ENCODE results near the gene MTPN.

The MTPN gene, protein sequence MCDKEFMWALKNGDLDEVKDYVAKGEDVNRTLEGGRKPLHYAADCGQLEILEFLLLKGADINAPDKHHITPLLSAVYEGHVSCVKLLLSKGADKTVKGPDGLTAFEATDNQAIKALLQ

GRCh38 chr7:135977007-135977741 is at the start of gene MTPN:
Gene MTPN (minus strand): TSS chr7:135977359. CDS start chr7:135977100, 259 bp downstream.
- DNase-seq (ENCODE audit: low read depth in 2 of 2, low spot score in 1 of 2), result peak; percentile 94 to 97

- no peak for DNase-seq (ENCODE audit: low read depth in 2 of 2, low spot score in 1 of 2)
Measured at GRCh38 chr7:136026209-136026608, 49.0 kb upstream of the MTPN start.

GRCh38 chr7:136023134-136023869 is 46.1 kb upstream of the MTPN start:
- DNase-seq (ENCODE audit: low read depth in 2 of 2, low spot score in 1 of 2), result no peak

GRCh38 chr7:136020556-136020955 is 43.4 kb upstream of the MTPN start:
- no peak for DNase-seq (ENCODE audit: low read depth in 2 of 2, low spot score in 1 of 2)

- DNase-seq (ENCODE audit: low read depth in 2 of 2, low spot score in 1 of 2), result no peak
Measured at GRCh38 chr7:136018104-136018503, 40.9 kb upstream of the MTPN start.

DNA sequence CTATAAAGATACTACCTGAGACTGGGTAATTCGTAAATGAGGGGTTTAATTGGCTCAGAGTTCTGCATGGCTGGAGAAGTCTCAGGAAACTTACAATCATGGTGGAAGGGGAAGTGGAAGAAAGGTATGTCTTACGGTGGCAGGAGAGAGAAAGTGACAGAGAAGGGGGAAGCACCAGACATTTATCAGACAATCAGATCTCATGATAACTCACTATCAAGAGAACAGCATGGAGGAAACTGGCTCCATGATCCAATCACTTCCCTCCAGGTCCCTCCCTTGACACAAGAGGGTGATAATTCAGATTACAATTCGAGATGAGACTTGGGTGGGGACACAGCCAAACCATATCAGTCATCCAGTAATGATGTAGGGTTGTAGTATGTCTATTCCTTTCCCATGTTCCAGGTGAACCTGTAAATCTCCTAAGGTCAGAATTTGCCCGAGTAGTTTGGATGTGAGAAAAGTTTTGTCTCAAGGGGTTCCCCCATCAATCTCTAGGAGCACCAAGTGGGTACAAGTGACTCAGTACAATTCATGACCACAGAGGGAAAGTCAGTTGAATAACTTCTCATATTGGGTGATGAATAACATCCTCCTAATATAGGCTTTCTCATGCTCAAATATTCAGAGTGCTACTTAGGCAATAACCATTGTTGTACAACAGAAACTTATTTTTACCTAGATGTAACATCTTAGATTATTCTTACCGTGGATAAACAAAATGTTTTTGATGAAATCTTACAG is 39.7 kb upstream of the MTPN start:
- DNase-seq (ENCODE audit: low read depth in 2 of 2, low spot score in 1 of 2), result no peak

- no peak for DNase-seq (ENCODE audit: low read depth in 2 of 2, low spot score in 1 of 2)
Measured at GRCh38 chr7:136015638-136016037, 38.5 kb upstream of the MTPN start.

DNA sequence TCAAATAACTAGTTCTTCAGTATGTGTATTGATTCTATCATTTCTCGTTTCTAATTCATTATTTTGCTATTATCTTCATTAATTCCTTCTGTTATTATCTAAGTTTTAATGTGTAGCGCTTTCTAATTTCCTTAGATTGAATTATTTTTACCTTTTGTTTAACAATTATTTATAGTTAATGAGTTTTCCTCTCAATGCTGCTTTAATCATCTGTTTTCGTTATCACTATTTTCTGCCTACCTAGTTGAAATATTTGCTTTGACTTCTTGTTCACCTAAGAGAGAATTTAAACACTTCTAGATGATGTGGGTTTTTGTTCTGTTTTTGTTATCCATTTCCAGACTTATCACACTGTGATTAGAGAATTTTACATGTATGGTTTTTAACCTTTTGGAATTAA is 37.5 kb upstream of the MTPN start:
- no peak for DNase-seq (ENCODE audit: low read depth in 2 of 2, low spot score in 1 of 2)

- no peak for DNase-seq (ENCODE audit: low read depth in 2 of 2, low spot score in 1 of 2)
Measured at GRCh38 chr7:136012238-136012637, 35.1 kb upstream of the MTPN start.

- DNase-seq (ENCODE audit: low read depth in 2 of 2, low spot score in 1 of 2), result no peak
Measured at GRCh38 chr7:136009488-136010079, 32.4 kb upstream of the MTPN start.

GRCh38 chr7:136006208-136006607 is 29.0 kb upstream of the MTPN start:
- no peak for DNase-seq (ENCODE audit: low read depth in 2 of 2, low spot score in 1 of 2)

- DNase-seq (ENCODE audit: low read depth in 2 of 2, low spot score in 1 of 2), result no peak
Measured at GRCh38 chr7:136004083-136004482, 26.9 kb upstream of the MTPN start.

DNA sequence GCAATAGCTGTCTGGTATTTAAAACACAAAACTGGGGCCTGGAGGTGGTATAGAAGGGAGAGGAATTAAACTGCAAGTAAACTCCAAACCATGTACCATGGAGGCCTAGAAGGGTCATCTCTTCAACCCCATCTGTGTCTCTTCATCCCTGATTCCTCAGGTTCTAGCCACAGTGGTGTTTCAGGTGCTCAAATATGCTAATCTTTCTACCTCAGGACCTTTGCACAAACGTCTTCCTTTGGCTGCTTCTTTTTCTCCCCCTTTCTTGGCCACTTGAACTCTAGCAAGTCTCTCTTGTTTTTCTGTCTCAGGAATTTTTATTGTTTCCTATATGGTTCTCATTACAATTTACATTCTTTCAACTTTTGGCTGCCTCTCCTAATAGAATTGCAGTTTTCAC is 25.6 kb upstream of the MTPN start:
- no peak for DNase-seq (ENCODE audit: low read depth in 2 of 2, low spot score in 1 of 2)

DNA sequence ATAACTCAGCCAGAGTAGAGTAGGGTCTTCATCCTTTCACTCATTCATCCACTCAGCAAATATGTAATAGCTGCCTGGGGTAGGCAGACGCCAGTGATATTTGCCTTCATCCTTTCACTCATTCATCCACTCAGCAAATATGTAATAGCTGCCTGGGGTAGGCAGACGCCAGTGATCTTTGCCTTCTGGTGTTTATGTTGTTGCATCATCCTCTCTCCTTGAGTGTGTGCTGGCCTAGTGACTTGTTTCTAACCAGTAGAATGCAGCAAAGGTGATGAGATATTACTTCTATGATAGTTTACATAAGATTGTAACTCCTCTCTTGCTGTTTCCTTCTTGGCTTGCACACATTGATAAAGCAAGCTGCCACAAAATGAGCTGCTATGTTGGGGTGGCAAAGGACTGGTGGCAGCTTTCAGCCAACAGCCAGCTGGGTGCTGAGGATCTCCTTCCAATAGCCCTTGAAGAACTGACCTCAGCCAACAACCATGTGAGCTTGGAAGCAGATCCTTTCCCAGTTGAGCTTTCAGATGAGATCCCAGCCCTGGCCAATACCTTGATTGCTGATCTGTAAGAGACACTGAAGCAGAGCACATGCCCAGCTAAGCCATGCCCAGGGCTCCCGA is 23.2 kb upstream of the MTPN start:
- no peak for DNase-seq (ENCODE audit: low read depth in 2 of 2, low spot score in 1 of 2)

DNA sequence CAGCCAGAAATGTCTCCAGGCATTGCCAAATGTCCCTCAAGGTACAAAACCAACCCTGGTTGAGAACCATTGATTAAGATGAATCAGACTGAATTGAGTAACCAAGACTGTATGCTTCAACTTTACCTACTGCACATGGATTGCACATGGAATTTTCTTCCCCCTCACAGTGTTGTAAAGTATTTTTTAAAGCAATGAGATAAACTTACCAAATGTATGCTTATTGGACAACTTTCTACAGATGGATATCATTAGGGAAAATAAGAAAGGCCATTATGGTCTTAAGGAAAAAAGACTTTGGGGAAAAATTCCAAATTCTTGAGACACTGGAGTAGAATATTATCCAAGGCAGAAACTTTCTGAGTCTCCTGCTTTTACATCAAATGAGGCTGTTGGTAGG is 20.9 kb upstream of the MTPN start:
- no peak for DNase-seq (ENCODE audit: low read depth in 2 of 2, low spot score in 1 of 2)

DNA sequence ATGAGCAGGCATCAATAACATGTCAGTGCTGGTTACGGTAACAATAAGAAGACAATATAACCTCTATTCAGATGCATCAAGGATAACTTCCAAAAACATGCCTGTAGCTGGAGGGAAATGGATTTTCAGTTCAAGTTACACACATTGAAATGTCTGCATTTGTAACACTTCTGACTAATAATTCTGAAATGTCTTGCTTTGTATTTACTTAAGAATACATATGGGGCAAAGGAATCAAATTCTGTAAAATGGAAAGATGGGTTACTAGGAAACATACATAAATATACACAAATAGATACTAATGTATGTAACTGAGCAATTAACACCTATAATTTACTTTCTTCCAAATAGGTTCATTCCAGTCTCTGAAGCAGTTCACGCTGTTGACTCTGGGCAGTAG is 18.6 kb upstream of the MTPN start:
- DNase-seq (ENCODE audit: low read depth in 2 of 2, low spot score in 1 of 2), result no peak

GRCh38 chr7:135994466-135995205 is 17.5 kb upstream of the MTPN start:
- no peak for DNase-seq (ENCODE audit: low read depth in 2 of 2, low spot score in 1 of 2)

GRCh38 chr7:135993950-135994349 is 16.8 kb upstream of the MTPN start:
- no peak for DNase-seq (ENCODE audit: low read depth in 2 of 2, low spot score in 1 of 2)

DNA sequence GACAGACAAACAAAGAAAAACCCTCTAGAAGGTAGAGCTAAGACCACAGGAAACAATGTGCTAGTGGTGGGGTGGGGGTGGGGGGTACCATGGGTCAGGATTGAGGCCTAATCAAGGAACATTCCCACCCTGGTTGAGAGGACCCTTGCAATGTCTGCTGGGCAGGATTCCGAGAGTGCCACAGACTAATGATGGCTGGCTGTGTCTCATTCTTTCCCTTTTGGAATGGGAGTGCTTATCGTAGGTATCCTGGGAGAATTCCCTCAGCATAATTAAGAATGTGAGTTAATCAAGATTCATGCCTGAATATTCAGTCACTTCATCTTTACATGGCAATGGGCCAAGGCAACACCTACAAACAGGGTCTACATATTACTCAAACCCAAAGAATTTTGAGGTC is 14.7 kb upstream of the MTPN start:
- no peak for DNase-seq (ENCODE audit: low read depth in 2 of 2, low spot score in 1 of 2)

GRCh38 chr7:135991322-135991721 is 14.2 kb upstream of the MTPN start:
- DNase-seq (ENCODE audit: low read depth in 2 of 2, low spot score in 1 of 2), result no peak
